H1 (cell line): Measurements from ENCODE around the gene POLA1. TPM values are rescaled to one million over a fixed set of nuclear protein-coding genes. Genes with fewer than 3 reads are reported as not detected.

Experiments used
- CTCF ChIA-PET: fragments of 300-600 bp; sonication (Branson Sonifier 250); formaldehyde crosslinking; loops from one replicate; lab custom pipeline; 2021; ENCODE audit not compliant: partially characterized antibody; lab: Charles Lee
- POLR2A ChIA-PET: fragments of 300-600 bp; sonication (Branson Sonifier 250); formaldehyde crosslinking; loops from one replicate; lab custom pipeline; 2021; ENCODE audit warnings: inconsistent platforms; ENCODE audit not compliant: partially characterized antibody; lab: Charles Lee
- DNase-seq, 2 experiments: peaks; one replicate each; pipeline versions ENCODE4 v3.0.0 to v3.0.0-alpha.2; 2010 to 2022; ENCODE audit warnings: low spot score in 2 of 2, low read depth in 1 of 2, mixed read lengths in 1 of 2
- FAIRE-seq: peaks from 2 replicates; lab custom pipeline; 2011; peaks lifted over from hg19 to GRCh38; lab: Jason Lieb, UNC
- H2AFZ ChIP-seq: 2 replicates; pipeline ENCODE4 v1.8.1; 2012; ENCODE audit warnings: low read length, inconsistent platforms
- H2AK5ac ChIP-seq: 2 replicates; pipeline ENCODE4 v1.6.1; 2013; ENCODE audit warnings: low read depth, low read length
- H2BK120ac ChIP-seq: replicated peaks from 2 replicates; pipeline ENCODE3; 2013; ENCODE audit warnings: low read depth, low read length, inconsistent platforms
- H2BK12ac ChIP-seq: 2 replicates; pipeline ENCODE4 v1.6.1; 2013; ENCODE audit warnings: low read depth, low read length
- H2BK15ac ChIP-seq: 2 replicates; pipeline ENCODE4 v1.6.1; 2013; ENCODE audit warnings: low read length
- H2BK20ac ChIP-seq: 2 replicates; pipeline ENCODE4 v1.6.1; 2013; ENCODE audit warnings: low read length
- H2BK5ac ChIP-seq: 2 replicates; pipeline ENCODE4 v1.6.1; 2013; ENCODE audit warnings: low read depth, low read length
- H3K14ac ChIP-seq: 2 replicates; pipeline ENCODE4 v1.6.1; 2013; ENCODE audit warnings: inconsistent platforms; ENCODE audit not compliant: insufficient read length
- H3K18ac ChIP-seq: 2 replicates; pipeline ENCODE4 v1.6.1; 2013; ENCODE audit warnings: low read length; ENCODE audit errors: extremely low read depth
- H3K23ac ChIP-seq: 2 replicates; pipeline ENCODE4 v1.6.1; 2013; ENCODE audit warnings: inconsistent platforms; ENCODE audit not compliant: insufficient read length
- H3K23me2 ChIP-seq: 2 replicates; pipeline ENCODE4 v1.6.1; 2013; ENCODE audit warnings: low read depth, low read length
- H3K27ac ChIP-seq: 2 replicates; pipeline ENCODE4 v1.6.1; 2011; ENCODE audit warnings: low read depth, low read length, inconsistent platforms
- H3K27me3 ChIP-seq, 4 experiments: replicated peaks in 1 of 4; 1 replicate in 1 of 4; 2 replicates in 3 of 4; pipeline versions ENCODE4 v1.6.1 to v1.8.1; 2011 to 2013; ENCODE audit warnings: low read length in 3 of 4, mild to moderate bottlenecking in 3 of 4, inconsistent platforms in 2 of 4, mixed read lengths in 2 of 4, moderate library complexity in 1 of 4; ENCODE audit not compliant: control insufficient read depth in 3 of 4, insufficient read depth in 3 of 4; ENCODE audit errors: extremely low read depth in 1 of 4
- H3K36me3 ChIP-seq, 4 experiments: 2 replicates each; pipeline versions ENCODE4 v1.6.1 to v1.8.1; 2011 to 2013; ENCODE audit warnings: mild to moderate bottlenecking in 4 of 4, low read length in 3 of 4, moderate library complexity in 2 of 4, control low read depth in 1 of 4, inconsistent platforms in 1 of 4; ENCODE audit not compliant: insufficient read depth in 4 of 4, control insufficient read depth in 2 of 4
- H3K4ac ChIP-seq: replicated peaks from 2 replicates; pipeline ENCODE3; 2013; ENCODE audit warnings: low read length, low read depth, mixed read lengths, inconsistent platforms; ENCODE audit not compliant: insufficient read length
- H3K4me1 ChIP-seq, 4 experiments: replicated peaks in 1 of 4; 1 replicate in 1 of 4; 2 replicates in 3 of 4; pipeline versions ENCODE4 v1.6.1 to v1.8.1; 2011 to 2013; ENCODE audit warnings: low read length in 3 of 4, inconsistent platforms in 2 of 4, mixed read lengths in 1 of 4; ENCODE audit not compliant: insufficient read depth in 4 of 4, control insufficient read depth in 3 of 4
- H3K4me2 ChIP-seq, 2 experiments: 2 replicates each; pipeline versions ENCODE4 v1.6.1 to v1.8.1; 2011 to 2013; ENCODE audit warnings: low read depth in 2 of 2, low read length in 2 of 2, control low read depth in 1 of 2, inconsistent platforms in 1 of 2, mild to moderate bottlenecking in 1 of 2; ENCODE audit not compliant: insufficient read depth in 1 of 2
- H3K4me3 ChIP-seq, 4 experiments: fragments of 200-600, 300-600 bp in 1 of 4; sonication (generic), shearing (Covaris generic), sonication (Bioruptor Twin) in 1 of 4; 2 replicates each; pipeline versions ENCODE4 v1.5.1 to v1.8.1; 2011 to 2016; ENCODE audit warnings: low read length in 4 of 4, low read depth in 3 of 4, control low read depth in 2 of 4, inconsistent platforms in 2 of 4, mild to moderate bottlenecking in 2 of 4, mixed read lengths in 1 of 4, moderate library complexity in 1 of 4; ENCODE audit not compliant: insufficient read depth in 2 of 4; ENCODE audit errors: extremely low read depth in 1 of 4
- H3K56ac ChIP-seq: replicated peaks from 2 replicates; pipeline ENCODE3; 2013; ENCODE audit warnings: low read depth, mild to moderate bottlenecking, mixed read lengths, low read length, inconsistent platforms; ENCODE audit not compliant: insufficient read length
- H3K79me1 ChIP-seq: 2 replicates; pipeline ENCODE4 v1.6.1; 2013; ENCODE audit warnings: low read depth, low read length, control low read depth
- H3K79me2 ChIP-seq, 2 experiments: 2 replicates each; pipeline versions ENCODE4 v1.6.1 to v1.8.1; 2012 to 2013; ENCODE audit warnings: low read length in 2 of 2, mild to moderate bottlenecking in 2 of 2, inconsistent platforms in 1 of 2; ENCODE audit not compliant: insufficient read depth in 2 of 2, control insufficient read depth in 1 of 2
- H3K9ac ChIP-seq, 4 experiments: replicated peaks in 1 of 4; 1 replicate in 1 of 4; 2 replicates in 3 of 4; pipeline versions ENCODE4 v1.6.1 to v1.8.1; 2011 to 2013; ENCODE audit warnings: low read depth in 3 of 4, low read length in 3 of 4, control low read depth in 2 of 4, mild to moderate bottlenecking in 2 of 4, moderate library complexity in 2 of 4, inconsistent platforms in 1 of 4; ENCODE audit errors: extremely low read depth in 1 of 4
- H3K9me3 ChIP-seq, 2 experiments: 2 replicates each; pipeline versions ENCODE4 v1.6.1 to v1.8.1; 2012 to 2013; ENCODE audit warnings: mild to moderate bottlenecking in 2 of 2, moderate library complexity in 2 of 2, control low read depth in 1 of 2, inconsistent platforms in 1 of 2, low read depth in 1 of 2, low read length in 1 of 2, mixed read lengths in 1 of 2; ENCODE audit not compliant: insufficient read depth in 2 of 2
- H4K20me1 ChIP-seq, 2 experiments: replicated peaks in 1 of 2; 2 replicates each; pipeline versions ENCODE3 to v1.8.1; 2011 to 2013; ENCODE audit warnings: inconsistent platforms in 2 of 2, low read length in 2 of 2, mild to moderate bottlenecking in 1 of 2; ENCODE audit not compliant: insufficient read depth in 2 of 2, control insufficient read depth in 1 of 2
- H4K5ac ChIP-seq: 2 replicates; pipeline ENCODE4 v1.6.1; 2013; ENCODE audit warnings: low read length, low read depth, mixed read lengths, inconsistent platforms; ENCODE audit not compliant: insufficient read length
- H4K8ac ChIP-seq: 2 replicates; pipeline ENCODE4 v1.8.0; 2013; ENCODE audit warnings: mild to moderate bottlenecking, moderate library complexity, low read length, inconsistent platforms; ENCODE audit not compliant: insufficient read depth; ENCODE audit errors: extremely low read depth
- H4K91ac ChIP-seq: replicated peaks from 2 replicates; pipeline ENCODE3; 2013; ENCODE audit warnings: low read length, mixed read lengths, inconsistent platforms; ENCODE audit not compliant: insufficient read length
- SAP30 ChIP-seq: fragments of 300-600 bp; sonication (generic); IDR thresholded peaks from 2 replicates; pipeline ENCODE4 v1.7.1; 2012; ENCODE audit warnings: low read length, moderate library complexity, mild to moderate bottlenecking, inconsistent platforms; ENCODE audit not compliant: insufficient read depth, insufficient replicate concordance
- TAF1 ChIP-seq: IDR thresholded peaks from 2 replicates; pipeline ENCODE4 v1.6.1; 2011; ENCODE audit warnings: mild to moderate bottlenecking, low read depth, low read length
- WGBS, 2 experiments: shearing (Covaris generic) in 1 of 2; methylation state at CpG; one replicate each; pipeline versions ENCODE4 v1.1.6 to v1.1.7; 2013 to 2015; ENCODE audit warnings: low lambda C conversion rate in 2 of 2, mixed read lengths in 2 of 2, inconsistent platforms in 1 of 2, low coverage in 1 of 2, missing lambda C conversion rate in 1 of 2; ENCODE audit not compliant: insufficient replicate concordance in 2 of 2, insufficient coverage in 1 of 2, insufficient read length in 1 of 2; ENCODE audit errors: extremely low coverage in 1 of 2, missing lambda C conversion rate in 1 of 2; 5-methylcytosine and 5-hydroxymethylcytosine counted together
- polyA plus RNA-seq, 7 experiments: library from polyadenylated mRNA; depleted of rRNA in 3 of 7; stranded (reverse) in 5 of 7; unstranded in 2 of 7; fragments of >200 nt in 5 of 7; fragments of 200-250 nt in 2 of 7; gene quantifications; 1 replicate in 5 of 7; 2 replicates in 1 of 7; 4 replicates in 1 of 7; pipeline versions ENCODE4 v1.2.1 to v1.2.3, GENCODE V29; 2011 to 2013; ENCODE audit warnings: missing spikeins in 2 of 7, mixed read lengths in 2 of 7
- total RNA-seq: library from RNA; stranded (reverse); fragmentation: NEBNext Ultra II Directional; extraction: Animal tissue kit (Norgen Biotek cat#: 25700); gene quantifications from 2 replicates; pipeline ENCODE4 v1.2.1, GENCODE V29; 2021
- TF ChIP-seq, protein P1 (sequence below): IDR thresholded peaks from 2 replicates; pipeline ENCODE4 v1.6.1; 2012; ENCODE audit warnings: inconsistent platforms
- TF ChIP-seq, protein P2 (sequence below), 3 experiments: IDR thresholded peaks; 1 replicate in 2 of 3; 2 replicates in 1 of 3; pipeline versions ENCODE4 v1.5.1 to v1.6.1; 2011; ENCODE audit warnings: low read length in 3 of 3, mild to moderate bottlenecking in 3 of 3, inconsistent platforms in 2 of 3, low read depth in 1 of 3, moderate library complexity in 1 of 3; ENCODE audit not compliant: insufficient read depth in 1 of 3; ENCODE audit errors: control extremely low read depth in 1 of 3

POLA1 gene
- total and polyA plus RNA-seq, 2 of the 8 experiments (the other 6 are each of a cell fraction or from before 2014, with no cell fraction given), result 5.6 to 34.9 TPM

DNA sequence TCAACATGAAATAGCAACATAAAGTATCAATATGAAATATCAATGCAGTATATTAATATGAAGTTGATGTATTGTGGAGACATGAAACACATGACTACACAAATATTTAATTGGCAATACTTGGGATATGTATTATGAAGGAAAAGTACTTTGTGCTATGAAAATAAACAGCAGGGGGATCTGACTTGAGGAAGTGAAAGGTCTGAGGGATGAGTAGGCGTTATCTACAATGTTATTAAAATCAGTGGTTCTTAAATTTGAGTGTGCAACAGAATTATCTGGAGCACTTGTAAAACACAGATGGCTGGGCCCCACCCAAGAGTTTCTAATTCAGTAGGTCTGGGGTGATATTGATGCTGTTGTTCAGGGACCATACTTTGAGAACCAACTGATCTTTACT is 349.5 kb downstream of the POLA1 start:
- H2BK15ac ChIP-seq, result no peak overlapping the region
- no peak overlapping the region for H3K56ac ChIP-seq
- no peak overlapping the region for H4K8ac ChIP-seq
- H2BK120ac ChIP-seq, result no peak overlapping the region
- H3K4me1 ChIP-seq, result peaks cover 0 to 2% (median 0%) of the 10 kb centered on the region in 4 experiments; a peak in 2 of 7 replicates
- H3K36me3 ChIP-seq, result no peaks in the 10 kb centered on the region
- no peak overlapping the region for H3K4me2 ChIP-seq
- H2BK12ac ChIP-seq, result no peak overlapping the region
- no peaks in the 10 kb centered on the region for H3K9me3 ChIP-seq
- no peak overlapping the region for H3K18ac ChIP-seq
- no peak overlapping the region for H3K27ac ChIP-seq
- POLR2A ChIA-PET, result no interaction called here
- H3K9ac ChIP-seq, result no peak overlapping the region
- no peaks in the 10 kb centered on the region for H4K20me1 ChIP-seq
- H3K23me2 ChIP-seq, result no peaks in the 10 kb centered on the region
- no peaks in the 10 kb centered on the region for H3K27me3 ChIP-seq
- no peak overlapping the region for H3K4ac ChIP-seq
- H4K5ac ChIP-seq, result no peak overlapping the region
- no peak overlapping the region for H2AFZ ChIP-seq
- FAIRE-seq (no peak), DNase-seq (no peak)
- H3K14ac ChIP-seq, result no peak overlapping the region
- no peak overlapping the region for H4K91ac ChIP-seq
- no peaks in the 10 kb centered on the region for H3K79me1 ChIP-seq
- H2AK5ac ChIP-seq, result no peak overlapping the region
- WGBS, 2 experiments, result 75% methylated on average over 1 of the region's 1 CpG; no CpG with 5 or more reads in 1 of the 2 experiments
- H3K23ac ChIP-seq, result no peak overlapping the region
- CTCF ChIA-PET, result interaction anchor here (1.6 kb wide), 1 partner anchor 8 kb away, joined by 9 read pairs; no protein-coding TSS in a partner anchor
- H2BK20ac ChIP-seq, result no peak overlapping the region
- H3K4me3 ChIP-seq, result no peak overlapping the region
- H2BK5ac ChIP-seq, result no peak overlapping the region
- H3K79me2 ChIP-seq, result no peaks in the 10 kb centered on the region
- TF ChIP-seq, protein P1, sequence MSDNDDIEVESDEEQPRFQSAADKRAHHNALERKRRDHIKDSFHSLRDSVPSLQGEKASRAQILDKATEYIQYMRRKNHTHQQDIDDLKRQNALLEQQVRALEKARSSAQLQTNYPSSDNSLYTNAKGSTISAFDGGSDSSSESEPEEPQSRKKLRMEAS, result no peak
- TF ChIP-seq, protein P2, sequence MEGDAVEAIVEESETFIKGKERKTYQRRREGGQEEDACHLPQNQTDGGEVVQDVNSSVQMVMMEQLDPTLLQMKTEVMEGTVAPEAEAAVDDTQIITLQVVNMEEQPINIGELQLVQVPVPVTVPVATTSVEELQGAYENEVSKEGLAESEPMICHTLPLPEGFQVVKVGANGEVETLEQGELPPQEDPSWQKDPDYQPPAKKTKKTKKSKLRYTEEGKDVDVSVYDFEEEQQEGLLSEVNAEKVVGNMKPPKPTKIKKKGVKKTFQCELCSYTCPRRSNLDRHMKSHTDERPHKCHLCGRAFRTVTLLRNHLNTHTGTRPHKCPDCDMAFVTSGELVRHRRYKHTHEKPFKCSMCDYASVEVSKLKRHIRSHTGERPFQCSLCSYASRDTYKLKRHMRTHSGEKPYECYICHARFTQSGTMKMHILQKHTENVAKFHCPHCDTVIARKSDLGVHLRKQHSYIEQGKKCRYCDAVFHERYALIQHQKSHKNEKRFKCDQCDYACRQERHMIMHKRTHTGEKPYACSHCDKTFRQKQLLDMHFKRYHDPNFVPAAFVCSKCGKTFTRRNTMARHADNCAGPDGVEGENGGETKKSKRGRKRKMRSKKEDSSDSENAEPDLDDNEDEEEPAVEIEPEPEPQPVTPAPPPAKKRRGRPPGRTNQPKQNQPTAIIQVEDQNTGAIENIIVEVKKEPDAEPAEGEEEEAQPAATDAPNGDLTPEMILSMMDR (IDR thresholded peaks at IDR 0.05; ENCODE audit: control extremely low read depth in 1 of 3, insufficient read depth in 1 of 3, low read depth in 1 of 3, low read length in 3 of 3), result no peak
- TF ChIP-seq SAP30 (no peak), TAF1 (no peak)
